PFSK-1 (cell line): Measurements from ENCODE around the gene PTPRA.

Source experiments
- FOXP2 ChIP-seq: optimal IDR thresholded peaks from 2 replicates; pipeline ENCODE3; 2011; ENCODE audit warnings: borderline replicate concordance, control low read depth, inconsistent platforms; ENCODE audit not compliant: insufficient read depth; ENCODE audit errors: extremely low read length, extremely low read depth
- POLR2AphosphoS5 ChIP-seq: IDR thresholded peaks from 2 replicates; pipeline ENCODE4 v1.6.1; 2012; ENCODE audit warnings: low read depth, mild to moderate bottlenecking, control low read depth, low read length, moderate library complexity
- SIN3A ChIP-seq: IDR thresholded peaks from 2 replicates; pipeline ENCODE4 v1.6.1; 2012; ENCODE audit warnings: mild to moderate bottlenecking, low read length, moderate library complexity, borderline replicate concordance; ENCODE audit not compliant: insufficient read depth
- TAF1 ChIP-seq: IDR thresholded peaks from 2 replicates; pipeline ENCODE4 v1.6.1; 2012; ENCODE audit warnings: low read length, control low read depth, borderline replicate concordance; ENCODE audit not compliant: insufficient read depth
- TF ChIP-seq, protein P1 (sequence below), 2 experiments: IDR thresholded peaks; 2 replicates each; pipeline versions ENCODE4 v1.6.1 to v1.8.0; 2011 to 2012; ENCODE audit warnings: low read depth in 2 of 2, low read length in 2 of 2, control low read depth in 1 of 2, inconsistent platforms in 1 of 2, mild to moderate bottlenecking in 1 of 2, moderate library complexity in 1 of 2; ENCODE audit not compliant: insufficient read depth in 1 of 2

The PTPRA gene

DNA sequence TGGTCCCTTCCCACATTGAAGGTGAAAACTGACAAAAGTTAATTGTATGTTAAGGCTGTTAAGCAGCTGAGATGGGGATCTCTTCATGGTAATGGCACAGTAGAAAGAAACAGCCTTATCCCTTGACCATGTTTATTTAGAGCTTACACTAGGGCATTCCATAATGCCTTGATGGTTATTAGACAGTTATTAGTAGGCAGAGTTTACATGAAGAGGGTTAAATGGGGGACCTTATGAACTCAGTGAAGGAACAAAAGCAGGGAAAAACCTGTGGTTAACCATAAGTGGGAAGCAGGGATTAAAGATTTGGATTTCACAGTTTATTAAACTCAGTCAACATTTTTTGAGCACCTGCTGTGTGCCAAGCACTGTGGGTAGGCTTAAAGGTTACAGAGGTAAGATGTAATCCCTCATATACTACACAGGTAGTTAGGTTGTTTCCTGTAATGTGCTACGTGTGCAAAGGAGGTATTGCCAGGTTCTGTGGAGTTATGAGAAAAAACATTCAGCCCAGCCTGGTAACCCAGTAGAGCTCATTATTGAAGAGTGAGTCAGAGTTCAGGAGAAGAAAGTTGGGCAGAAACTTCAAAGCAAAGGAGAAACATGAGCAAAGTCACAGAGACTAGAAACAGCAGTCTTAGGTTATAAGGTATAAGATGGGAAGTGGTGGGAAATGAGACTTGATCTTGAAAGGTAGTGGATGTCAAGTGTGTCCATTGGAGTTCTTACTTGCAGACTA is 137.9 kb downstream of the PTPRA start:
- TF ChIP-seq, protein P1, sequence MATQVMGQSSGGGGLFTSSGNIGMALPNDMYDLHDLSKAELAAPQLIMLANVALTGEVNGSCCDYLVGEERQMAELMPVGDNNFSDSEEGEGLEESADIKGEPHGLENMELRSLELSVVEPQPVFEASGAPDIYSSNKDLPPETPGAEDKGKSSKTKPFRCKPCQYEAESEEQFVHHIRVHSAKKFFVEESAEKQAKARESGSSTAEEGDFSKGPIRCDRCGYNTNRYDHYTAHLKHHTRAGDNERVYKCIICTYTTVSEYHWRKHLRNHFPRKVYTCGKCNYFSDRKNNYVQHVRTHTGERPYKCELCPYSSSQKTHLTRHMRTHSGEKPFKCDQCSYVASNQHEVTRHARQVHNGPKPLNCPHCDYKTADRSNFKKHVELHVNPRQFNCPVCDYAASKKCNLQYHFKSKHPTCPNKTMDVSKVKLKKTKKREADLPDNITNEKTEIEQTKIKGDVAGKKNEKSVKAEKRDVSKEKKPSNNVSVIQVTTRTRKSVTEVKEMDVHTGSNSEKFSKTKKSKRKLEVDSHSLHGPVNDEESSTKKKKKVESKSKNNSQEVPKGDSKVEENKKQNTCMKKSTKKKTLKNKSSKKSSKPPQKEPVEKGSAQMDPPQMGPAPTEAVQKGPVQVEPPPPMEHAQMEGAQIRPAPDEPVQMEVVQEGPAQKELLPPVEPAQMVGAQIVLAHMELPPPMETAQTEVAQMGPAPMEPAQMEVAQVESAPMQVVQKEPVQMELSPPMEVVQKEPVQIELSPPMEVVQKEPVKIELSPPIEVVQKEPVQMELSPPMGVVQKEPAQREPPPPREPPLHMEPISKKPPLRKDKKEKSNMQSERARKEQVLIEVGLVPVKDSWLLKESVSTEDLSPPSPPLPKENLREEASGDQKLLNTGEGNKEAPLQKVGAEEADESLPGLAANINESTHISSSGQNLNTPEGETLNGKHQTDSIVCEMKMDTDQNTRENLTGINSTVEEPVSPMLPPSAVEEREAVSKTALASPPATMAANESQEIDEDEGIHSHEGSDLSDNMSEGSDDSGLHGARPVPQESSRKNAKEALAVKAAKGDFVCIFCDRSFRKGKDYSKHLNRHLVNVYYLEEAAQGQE (IDR thresholded peaks at IDR 0.05; ENCODE audit: insufficient read depth in 1 of 2, low read depth in 2 of 2, low read length in 2 of 2) = no peak
- no peak for TF ChIP-seq SIN3A
- no peak for TF ChIP-seq POLR2AphosphoS5
- TF ChIP-seq FOXP2 = no peak
- TF ChIP-seq TAF1 = no peak

DNA sequence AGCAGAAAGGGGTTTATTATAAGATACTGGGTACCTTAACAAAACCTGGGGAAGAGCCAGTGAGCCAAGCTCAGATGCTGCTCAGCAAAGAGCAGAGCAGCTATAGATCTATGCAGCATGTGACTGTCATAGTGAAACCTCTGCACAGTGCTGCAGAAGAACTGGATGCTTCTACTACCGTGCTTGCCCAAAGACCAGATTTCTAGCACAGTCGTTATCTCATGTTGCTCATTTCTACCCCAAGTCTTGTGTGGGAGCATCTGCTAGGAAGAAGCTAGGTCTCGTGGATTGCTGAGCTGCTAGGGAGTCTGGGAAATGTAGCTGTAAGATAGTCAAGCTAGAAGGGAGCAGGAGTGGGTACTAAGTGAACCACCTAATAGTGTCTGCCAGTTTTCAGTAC is 138.5 kb downstream of the PTPRA start:
- TF ChIP-seq SIN3A (no peak), TAF1 (no peak)
- TF ChIP-seq, protein P1 (IDR thresholded peaks at IDR 0.05; ENCODE audit: insufficient read depth in 1 of 2, low read depth in 2 of 2, low read length in 2 of 2) = no peak

DNA sequence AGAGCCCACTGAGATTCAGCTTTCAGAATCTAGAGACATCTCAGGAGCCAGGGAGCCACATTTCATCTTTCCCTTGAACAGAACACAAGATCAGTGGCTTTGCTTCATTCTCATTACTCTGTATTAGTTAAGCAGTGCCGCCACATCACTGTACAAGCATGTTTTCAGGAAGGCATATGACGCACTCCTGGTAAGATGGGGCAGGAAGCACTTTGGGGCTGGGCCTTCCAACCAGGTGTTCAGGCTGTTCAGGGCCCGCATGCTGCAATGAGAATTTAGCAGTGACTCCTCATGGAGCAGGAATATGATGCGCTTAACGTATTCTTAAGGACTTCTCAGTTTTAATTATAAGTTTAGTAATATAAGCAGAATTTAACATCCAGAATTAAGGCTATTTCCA is 140.5 kb downstream of the PTPRA start:
- TF ChIP-seq POLR2AphosphoS5 = no peak
- no peak for TF ChIP-seq FOXP2
- TF ChIP-seq, protein P1 (IDR thresholded peaks at IDR 0.05; ENCODE audit: insufficient read depth in 1 of 2, low read depth in 2 of 2, low read length in 2 of 2) = no peak
- TF ChIP-seq SIN3A = no peak
- TF ChIP-seq TAF1 = no peak

DNA sequence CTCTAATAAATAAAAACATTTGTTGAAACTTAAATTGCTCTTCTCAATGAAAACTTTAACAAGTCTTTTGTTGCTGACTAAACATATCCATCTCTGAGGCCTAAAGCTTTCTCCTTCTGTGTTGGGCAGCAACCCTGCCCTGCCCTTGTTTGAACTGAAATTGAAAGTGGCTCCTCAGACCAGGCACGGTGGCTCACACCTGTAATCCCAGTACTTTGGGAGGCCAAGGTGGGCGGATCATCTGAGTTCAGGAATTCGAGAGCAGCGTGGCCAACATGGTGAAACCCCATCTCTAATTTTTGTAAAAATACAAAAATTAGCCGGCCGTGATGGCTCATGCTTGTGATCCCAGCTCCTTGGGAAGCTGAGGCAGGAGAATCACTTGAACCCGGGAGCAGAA is 140.9 kb downstream of the PTPRA start:
- TF ChIP-seq FOXP2 (no peak), POLR2AphosphoS5 (no peak), TAF1 (no peak), SIN3A (no peak)
- TF ChIP-seq, protein P1 (IDR thresholded peaks at IDR 0.05; ENCODE audit: insufficient read depth in 1 of 2, low read depth in 2 of 2, low read length in 2 of 2) = no peak
